ENCODE results near the gene SFTPA2.
"Not testable (repeated sequence)": the region's sequence is repeated elsewhere in the genome, so short reads cannot be mapped to it uniquely, and the experiment has no call there.

DNA sequence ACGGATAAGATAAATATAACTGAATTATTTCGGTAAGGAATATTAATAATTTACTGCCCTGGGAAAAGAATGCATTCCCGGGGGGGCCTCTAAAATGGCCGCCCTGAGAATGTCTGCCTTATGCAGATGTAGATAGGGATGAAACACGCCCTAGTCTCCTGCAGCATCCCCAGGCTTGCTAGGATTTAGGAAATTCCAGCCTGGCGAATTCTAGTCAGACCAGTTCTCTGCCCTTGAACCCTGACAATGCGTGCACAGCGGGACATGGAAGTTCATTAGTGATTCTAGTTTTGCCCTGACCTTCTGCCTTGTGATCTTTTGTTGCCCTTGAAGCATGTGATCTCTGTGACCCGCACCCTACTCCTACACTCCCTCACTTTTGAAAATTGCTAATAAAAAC, 39.4 kb upstream of the SFTPA2 start:
- TF ChIP-seq EZH2phosphoT487 (IDR thresholded peaks at IDR 0.05; ENCODE audit: low read depth, severe bottlenecking, unreplicated experiment), result not testable (repeated sequence)
- TF ChIP-seq, protein P1, sequence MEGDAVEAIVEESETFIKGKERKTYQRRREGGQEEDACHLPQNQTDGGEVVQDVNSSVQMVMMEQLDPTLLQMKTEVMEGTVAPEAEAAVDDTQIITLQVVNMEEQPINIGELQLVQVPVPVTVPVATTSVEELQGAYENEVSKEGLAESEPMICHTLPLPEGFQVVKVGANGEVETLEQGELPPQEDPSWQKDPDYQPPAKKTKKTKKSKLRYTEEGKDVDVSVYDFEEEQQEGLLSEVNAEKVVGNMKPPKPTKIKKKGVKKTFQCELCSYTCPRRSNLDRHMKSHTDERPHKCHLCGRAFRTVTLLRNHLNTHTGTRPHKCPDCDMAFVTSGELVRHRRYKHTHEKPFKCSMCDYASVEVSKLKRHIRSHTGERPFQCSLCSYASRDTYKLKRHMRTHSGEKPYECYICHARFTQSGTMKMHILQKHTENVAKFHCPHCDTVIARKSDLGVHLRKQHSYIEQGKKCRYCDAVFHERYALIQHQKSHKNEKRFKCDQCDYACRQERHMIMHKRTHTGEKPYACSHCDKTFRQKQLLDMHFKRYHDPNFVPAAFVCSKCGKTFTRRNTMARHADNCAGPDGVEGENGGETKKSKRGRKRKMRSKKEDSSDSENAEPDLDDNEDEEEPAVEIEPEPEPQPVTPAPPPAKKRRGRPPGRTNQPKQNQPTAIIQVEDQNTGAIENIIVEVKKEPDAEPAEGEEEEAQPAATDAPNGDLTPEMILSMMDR (IDR thresholded peaks at IDR 0.05; ENCODE audit: poor library complexity), result not testable (repeated sequence)

Measured in hepatocyte (in vitro differentiated cells).